Liver (tissue), 9 donors: ENCODE measurements around the gene ARID5B. TPM values are rescaled to one million over a fixed set of nuclear protein-coding genes. Genes with fewer than 3 reads are reported as not detected.
A peak's percentile ranks its signal among the peaks of the same experiment; 100 is the strongest.

Source experiments
- DNase-seq: peaks from one replicate; pipeline ENCODE4 v3.0.0-alpha.2; 2017; ENCODE audit warnings: low spot score
- H3K27ac ChIP-seq, 2 donors: one replicate each; pipeline ENCODE4 v1.7.0; 2013; ENCODE audit warnings: inconsistent platforms in 2 of 2, low read length in 2 of 2, control low read depth in 1 of 2, low read depth in 1 of 2, mild to moderate bottlenecking in 1 of 2
- H3K27me3 ChIP-seq, 4 donors: one replicate each; pipeline versions ENCODE4 v1.6.1 to v1.7.0; 2013; ENCODE audit warnings: low read length in 3 of 4, inconsistent platforms in 1 of 4, mild to moderate bottlenecking in 1 of 4, moderate library complexity in 1 of 4; ENCODE audit not compliant: control insufficient read depth in 4 of 4, insufficient read depth in 4 of 4
- H3K36me3 ChIP-seq, 4 donors: one replicate each; pipeline versions ENCODE4 v1.6.1 to v1.7.0; 2013; ENCODE audit warnings: low read length in 3 of 4, mild to moderate bottlenecking in 3 of 4, low read depth in 1 of 4, moderate library complexity in 1 of 4; ENCODE audit not compliant: control insufficient read depth in 4 of 4, insufficient read depth in 3 of 4
- H3K4me1 ChIP-seq, 4 donors: one replicate each; pipeline versions ENCODE4 v1.6.1 to v1.7.0; 2013; ENCODE audit warnings: low read length in 3 of 4, mild to moderate bottlenecking in 3 of 4, moderate library complexity in 1 of 4; ENCODE audit not compliant: control insufficient read depth in 4 of 4, insufficient read depth in 4 of 4
- H3K4me3 ChIP-seq, 3 donors: one replicate each; pipeline versions ENCODE4 v1.6.1 to v1.7.0; 2013; ENCODE audit warnings: low read length in 3 of 3, control low read depth in 1 of 3, low read depth in 1 of 3, mild to moderate bottlenecking in 1 of 3
- H3K9ac ChIP-seq, 2 donors: one replicate each; pipeline ENCODE4 v1.7.0; 2013; ENCODE audit warnings: low read length in 2 of 2, mild to moderate bottlenecking in 2 of 2, moderate library complexity in 2 of 2, control low read depth in 1 of 2, low read depth in 1 of 2
- H3K9me3 ChIP-seq, 4 donors: one replicate each; pipeline versions ENCODE4 v1.6.1 to v1.7.0; 2013; ENCODE audit warnings: low read length in 3 of 4; ENCODE audit not compliant: control insufficient read depth in 4 of 4
- EGR1 ChIP-seq, 2 donors: IDR thresholded peaks; 2 replicates each; pipeline ENCODE4 v1.6.1; 2016 to 2018; ENCODE audit warnings: antibody characterized with exemption in 2 of 2, low read depth in 2 of 2
- FOXA1 ChIP-seq: IDR thresholded peaks from 2 replicates; pipeline ENCODE4 v1.6.1; 2016; ENCODE audit warnings: antibody characterized with exemption
- FOXA2 ChIP-seq: IDR thresholded peaks from 2 replicates; pipeline ENCODE4 v1.6.1; 2016; ENCODE audit warnings: antibody characterized with exemption
- GABPA ChIP-seq, 2 donors: IDR thresholded peaks in 1 of 2; conservative IDR thresholded peaks in 1 of 2; 2 replicates each; pipeline ENCODE4 v1.6.1; 2016; ENCODE audit warnings: antibody characterized with exemption in 2 of 2, mild to moderate bottlenecking in 1 of 2, moderate library complexity in 1 of 2
- HNF4A ChIP-seq, 2 donors: conservative IDR thresholded peaks; 2 replicates each; pipeline ENCODE4 v1.6.1; 2016; ENCODE audit warnings: antibody characterized with exemption in 2 of 2, mild to moderate bottlenecking in 2 of 2
- HNF4G ChIP-seq: IDR thresholded peaks from 2 replicates; pipeline ENCODE4 v1.6.1; 2016; ENCODE audit warnings: antibody characterized with exemption
- JUND ChIP-seq, 2 donors: IDR thresholded peaks; 2 replicates each; pipeline ENCODE4 v1.6.1; 2016; ENCODE audit warnings: antibody characterized with exemption in 2 of 2
- NR2F2 ChIP-seq: IDR thresholded peaks from 2 replicates; pipeline ENCODE4 v1.6.1; 2016; ENCODE audit warnings: antibody characterized with exemption
- RAD21 ChIP-seq, 2 donors: IDR thresholded peaks; 2 replicates each; pipeline ENCODE4 v1.6.1; 2016; ENCODE audit warnings: antibody characterized with exemption in 2 of 2, mild to moderate bottlenecking in 2 of 2
- RXRA ChIP-seq, 2 donors: IDR thresholded peaks; 2 replicates each; pipeline ENCODE4 v1.6.1; 2017 to 2018; ENCODE audit warnings: antibody characterized with exemption in 2 of 2, mild to moderate bottlenecking in 1 of 2
- SP1 ChIP-seq: IDR thresholded peaks from 2 replicates; pipeline ENCODE4 v1.6.1; 2018; ENCODE audit warnings: antibody characterized with exemption, mild to moderate bottlenecking
- TAF1 ChIP-seq: conservative IDR thresholded peaks from 2 replicates; pipeline ENCODE4 v1.6.1; 2016; ENCODE audit warnings: antibody characterized with exemption, mild to moderate bottlenecking
- YY1 ChIP-seq: IDR thresholded peaks from 2 replicates; pipeline ENCODE4 v1.6.1; 2016; ENCODE audit warnings: antibody characterized with exemption, mild to moderate bottlenecking
- WGBS: extraction: QIAGEN DNeasy Blood & Tissue Kit; methylation state at CpG from one replicate; pipeline ENCODE4 v1.1.7; 2013; 5-methylcytosine and 5-hydroxymethylcytosine counted together
- polyA plus RNA-seq, 2 donors: library from polyadenylated mRNA; stranded (reverse) in 1 of 2; unstranded in 1 of 2; fragments of 200-250 nt in 1 of 2; fragments of >200 nt in 1 of 2; fragmentation: Nextera tagmentation in 1 of 2; extraction: Ambion mirVana in 1 of 2; gene quantifications; one replicate each; pipeline versions ENCODE4 v1.2.1 to v1.2.3, GENCODE V29; 2013 to 2015
- total RNA-seq, 2 donors: library from RNA; depleted of rRNA; stranded (reverse); fragments of >200 nt; gene quantifications; one replicate each; pipeline ENCODE4 v1.2.3, GENCODE V29; 2014
- TF ChIP-seq, protein P1 (sequence below): IDR thresholded peaks from 2 replicates; pipeline ENCODE4 v1.6.1; 2016; ENCODE audit warnings: antibody characterized with exemption
- TF ChIP-seq, protein P2 (sequence below): IDR thresholded peaks from 2 replicates; pipeline ENCODE4 v1.6.1; 2016; ENCODE audit warnings: antibody characterized with exemption
- TF ChIP-seq, protein P3 (sequence below): fragments of 150-350 bp; IDR thresholded peaks from 2 replicates; pipeline ENCODE4 v1.5.1; 2017; ENCODE audit warnings: improper control_type of control experiment, low read depth, low read length; ENCODE audit not compliant: missing input control
- TF ChIP-seq, protein P4 (sequence below): IDR thresholded peaks from 2 replicates; pipeline ENCODE4 v1.6.1; 2016; ENCODE audit warnings: antibody characterized with exemption
- TF ChIP-seq, protein P5 (sequence below): IDR thresholded peaks from 2 replicates; pipeline ENCODE4 v1.6.1; 2016; ENCODE audit warnings: antibody characterized with exemption, mild to moderate bottlenecking
- donor health status: healthy.
- donor health status: healthy.
- donor health status: healthy.
- donor health status: healthy.
- donor health status: healthy.

The ARID5B gene
- total and polyA plus RNA-seq, 4 donors: 1.3 to 6.4 (median 5.2) TPM

DNA sequence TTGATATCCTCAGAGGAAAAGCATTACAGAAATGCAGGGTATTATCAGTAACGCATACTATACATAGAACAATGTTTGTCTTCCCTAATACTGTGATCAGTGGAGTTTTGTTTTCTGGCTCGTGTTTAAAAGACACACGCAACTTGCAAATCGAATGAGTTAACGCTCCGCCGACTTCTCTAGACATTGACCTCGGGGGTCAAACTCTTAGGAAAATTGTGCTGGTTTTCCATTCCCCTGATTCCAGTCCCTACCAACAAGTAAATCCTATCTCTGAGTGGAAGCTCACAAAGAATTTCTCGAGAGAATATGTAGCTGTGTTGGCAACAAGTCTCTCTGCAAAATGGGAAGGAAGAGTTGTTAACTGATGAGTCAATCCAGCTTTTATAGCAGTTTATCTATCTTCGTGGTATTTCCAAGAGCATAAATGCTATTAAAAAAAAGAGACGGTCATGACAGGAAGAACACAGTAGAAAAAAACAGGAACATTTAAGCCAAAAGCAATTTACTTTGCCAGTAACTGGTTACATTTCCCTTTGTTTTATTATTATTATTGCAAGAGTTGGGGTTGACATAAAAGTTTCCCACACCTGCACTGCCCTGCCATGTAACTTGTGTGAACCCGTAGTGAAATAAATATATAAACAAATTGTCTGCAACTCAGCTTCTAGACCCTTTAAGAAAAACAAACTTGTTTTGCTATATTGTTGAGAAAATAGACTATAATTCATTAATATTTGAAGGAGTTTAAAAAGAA lies 144.4 kb downstream of the ARID5B start:
- peak overlapping the region; percentile 87 to 93 for H3K27ac ChIP-seq
- 14% methylated on average over 12 of the region's 12 CpGs for WGBS
- DNase-seq: no peak
- no peaks in the 10 kb centered on the region for H3K36me3 ChIP-seq
- no peaks in the 10 kb centered on the region for H3K27me3 ChIP-seq
- TF ChIP-seq HNF4A (conservative IDR thresholded peaks at IDR 0.05): peak; percentile 93 to 100
- TF ChIP-seq JUND (IDR thresholded peaks at IDR 0.05): peak; percentile 56 to 89
- TF ChIP-seq, protein P1, sequence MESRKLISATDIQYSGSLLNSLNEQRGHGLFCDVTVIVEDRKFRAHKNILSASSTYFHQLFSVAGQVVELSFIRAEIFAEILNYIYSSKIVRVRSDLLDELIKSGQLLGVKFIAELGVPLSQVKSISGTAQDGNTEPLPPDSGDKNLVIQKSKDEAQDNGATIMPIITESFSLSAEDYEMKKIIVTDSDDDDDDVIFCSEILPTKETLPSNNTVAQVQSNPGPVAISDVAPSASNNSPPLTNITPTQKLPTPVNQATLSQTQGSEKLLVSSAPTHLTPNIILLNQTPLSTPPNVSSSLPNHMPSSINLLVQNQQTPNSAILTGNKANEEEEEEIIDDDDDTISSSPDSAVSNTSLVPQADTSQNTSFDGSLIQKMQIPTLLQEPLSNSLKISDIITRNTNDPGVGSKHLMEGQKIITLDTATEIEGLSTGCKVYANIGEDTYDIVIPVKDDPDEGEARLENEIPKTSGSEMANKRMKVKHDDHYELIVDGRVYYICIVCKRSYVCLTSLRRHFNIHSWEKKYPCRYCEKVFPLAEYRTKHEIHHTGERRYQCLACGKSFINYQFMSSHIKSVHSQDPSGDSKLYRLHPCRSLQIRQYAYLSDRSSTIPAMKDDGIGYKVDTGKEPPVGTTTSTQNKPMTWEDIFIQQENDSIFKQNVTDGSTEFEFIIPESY: peak; percentile 64
- TF ChIP-seq, protein P2, sequence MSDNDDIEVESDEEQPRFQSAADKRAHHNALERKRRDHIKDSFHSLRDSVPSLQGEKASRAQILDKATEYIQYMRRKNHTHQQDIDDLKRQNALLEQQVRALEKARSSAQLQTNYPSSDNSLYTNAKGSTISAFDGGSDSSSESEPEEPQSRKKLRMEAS: peak; percentile 46
- TF ChIP-seq EGR1 (IDR thresholded peaks at IDR 0.05; ENCODE audit: low read depth in 2 of 2): peak; percentile 58 to 91
- no peak for TF ChIP-seq FOXA2
- TF ChIP-seq NR2F2: peak; percentile 95
- peak; percentile 41 to 69 for TF ChIP-seq RAD21 (IDR thresholded peaks at IDR 0.05)
- peak; percentile 28 for TF ChIP-seq TAF1
- TF ChIP-seq, protein P3, sequence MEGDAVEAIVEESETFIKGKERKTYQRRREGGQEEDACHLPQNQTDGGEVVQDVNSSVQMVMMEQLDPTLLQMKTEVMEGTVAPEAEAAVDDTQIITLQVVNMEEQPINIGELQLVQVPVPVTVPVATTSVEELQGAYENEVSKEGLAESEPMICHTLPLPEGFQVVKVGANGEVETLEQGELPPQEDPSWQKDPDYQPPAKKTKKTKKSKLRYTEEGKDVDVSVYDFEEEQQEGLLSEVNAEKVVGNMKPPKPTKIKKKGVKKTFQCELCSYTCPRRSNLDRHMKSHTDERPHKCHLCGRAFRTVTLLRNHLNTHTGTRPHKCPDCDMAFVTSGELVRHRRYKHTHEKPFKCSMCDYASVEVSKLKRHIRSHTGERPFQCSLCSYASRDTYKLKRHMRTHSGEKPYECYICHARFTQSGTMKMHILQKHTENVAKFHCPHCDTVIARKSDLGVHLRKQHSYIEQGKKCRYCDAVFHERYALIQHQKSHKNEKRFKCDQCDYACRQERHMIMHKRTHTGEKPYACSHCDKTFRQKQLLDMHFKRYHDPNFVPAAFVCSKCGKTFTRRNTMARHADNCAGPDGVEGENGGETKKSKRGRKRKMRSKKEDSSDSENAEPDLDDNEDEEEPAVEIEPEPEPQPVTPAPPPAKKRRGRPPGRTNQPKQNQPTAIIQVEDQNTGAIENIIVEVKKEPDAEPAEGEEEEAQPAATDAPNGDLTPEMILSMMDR: no peak
- TF ChIP-seq SP1: peak; percentile 98
- peak; percentile 48 for TF ChIP-seq YY1
- TF ChIP-seq, protein P4, sequence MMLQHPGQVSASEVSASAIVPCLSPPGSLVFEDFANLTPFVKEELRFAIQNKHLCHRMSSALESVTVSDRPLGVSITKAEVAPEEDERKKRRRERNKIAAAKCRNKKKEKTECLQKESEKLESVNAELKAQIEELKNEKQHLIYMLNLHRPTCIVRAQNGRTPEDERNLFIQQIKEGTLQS: peak; percentile 85
- TF ChIP-seq FOXA1: no peak
- TF ChIP-seq, protein P5, sequence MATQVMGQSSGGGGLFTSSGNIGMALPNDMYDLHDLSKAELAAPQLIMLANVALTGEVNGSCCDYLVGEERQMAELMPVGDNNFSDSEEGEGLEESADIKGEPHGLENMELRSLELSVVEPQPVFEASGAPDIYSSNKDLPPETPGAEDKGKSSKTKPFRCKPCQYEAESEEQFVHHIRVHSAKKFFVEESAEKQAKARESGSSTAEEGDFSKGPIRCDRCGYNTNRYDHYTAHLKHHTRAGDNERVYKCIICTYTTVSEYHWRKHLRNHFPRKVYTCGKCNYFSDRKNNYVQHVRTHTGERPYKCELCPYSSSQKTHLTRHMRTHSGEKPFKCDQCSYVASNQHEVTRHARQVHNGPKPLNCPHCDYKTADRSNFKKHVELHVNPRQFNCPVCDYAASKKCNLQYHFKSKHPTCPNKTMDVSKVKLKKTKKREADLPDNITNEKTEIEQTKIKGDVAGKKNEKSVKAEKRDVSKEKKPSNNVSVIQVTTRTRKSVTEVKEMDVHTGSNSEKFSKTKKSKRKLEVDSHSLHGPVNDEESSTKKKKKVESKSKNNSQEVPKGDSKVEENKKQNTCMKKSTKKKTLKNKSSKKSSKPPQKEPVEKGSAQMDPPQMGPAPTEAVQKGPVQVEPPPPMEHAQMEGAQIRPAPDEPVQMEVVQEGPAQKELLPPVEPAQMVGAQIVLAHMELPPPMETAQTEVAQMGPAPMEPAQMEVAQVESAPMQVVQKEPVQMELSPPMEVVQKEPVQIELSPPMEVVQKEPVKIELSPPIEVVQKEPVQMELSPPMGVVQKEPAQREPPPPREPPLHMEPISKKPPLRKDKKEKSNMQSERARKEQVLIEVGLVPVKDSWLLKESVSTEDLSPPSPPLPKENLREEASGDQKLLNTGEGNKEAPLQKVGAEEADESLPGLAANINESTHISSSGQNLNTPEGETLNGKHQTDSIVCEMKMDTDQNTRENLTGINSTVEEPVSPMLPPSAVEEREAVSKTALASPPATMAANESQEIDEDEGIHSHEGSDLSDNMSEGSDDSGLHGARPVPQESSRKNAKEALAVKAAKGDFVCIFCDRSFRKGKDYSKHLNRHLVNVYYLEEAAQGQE: peak; percentile 74
- peak; percentile 55 to 69 for TF ChIP-seq RXRA (IDR thresholded peaks at IDR 0.05)
- TF ChIP-seq HNF4G: peak; percentile 94
- no peak for TF ChIP-seq GABPA (IDR thresholded peaks at IDR 0.05 in 1 of 2, conservative IDR thresholded peaks at IDR 0.05 in 1 of 2)
- peaks cover 6 to 41% (median 17%) of the 10 kb centered on the region in 4 donors for H3K4me1 ChIP-seq
- no peaks in the 10 kb centered on the region for H3K9me3 ChIP-seq
- H3K9ac ChIP-seq: peak overlapping the region in 1 of 2 donors; percentile 10
- H3K4me3 ChIP-seq: peak overlapping the region in 2 of 3 donors; percentile 5 to 6
